Activated CD8-positive, alpha-beta memory T cell treated with anti-CD3 and anti-CD28 coated beads for 36 hours (primary cell): ENCODE results near the gene AP3D1. TPM values are rescaled to one million over a fixed set of nuclear protein-coding genes. Genes with fewer than 3 reads are reported as not detected.
"Not testable (repeated sequence)": the region's sequence is repeated elsewhere in the genome, so short reads cannot be mapped to it uniquely, and the experiment has no call there.

ENCODE experiments used
- CTCF ChIA-PET: fragments of 350-600 bp; sonication (Branson Sonifier 250); formaldehyde crosslinking; loops from one replicate; lab custom pipeline; 2021; ENCODE audit warnings: antibody characterized with exemption; lab: Charles Lee
- POLR2A ChIA-PET: fragments of 350-600 bp; sonication (Branson Sonifier 250); formaldehyde crosslinking; loops from one replicate; lab custom pipeline; 2021; ENCODE audit warnings: antibody characterized with exemption; lab: Charles Lee
- total RNA-seq, 2 experiments: library from RNA; stranded (reverse); gene quantifications; one replicate each; pipeline ENCODE4 v1.2.3, GENCODE V29; 2021

Gene AP3D1
- total RNA-seq: 100 to 1,000 TPM in 1 of 2 experiments, 10 to 100 TPM in 1; 94.2 to 103 TPM

DNA sequence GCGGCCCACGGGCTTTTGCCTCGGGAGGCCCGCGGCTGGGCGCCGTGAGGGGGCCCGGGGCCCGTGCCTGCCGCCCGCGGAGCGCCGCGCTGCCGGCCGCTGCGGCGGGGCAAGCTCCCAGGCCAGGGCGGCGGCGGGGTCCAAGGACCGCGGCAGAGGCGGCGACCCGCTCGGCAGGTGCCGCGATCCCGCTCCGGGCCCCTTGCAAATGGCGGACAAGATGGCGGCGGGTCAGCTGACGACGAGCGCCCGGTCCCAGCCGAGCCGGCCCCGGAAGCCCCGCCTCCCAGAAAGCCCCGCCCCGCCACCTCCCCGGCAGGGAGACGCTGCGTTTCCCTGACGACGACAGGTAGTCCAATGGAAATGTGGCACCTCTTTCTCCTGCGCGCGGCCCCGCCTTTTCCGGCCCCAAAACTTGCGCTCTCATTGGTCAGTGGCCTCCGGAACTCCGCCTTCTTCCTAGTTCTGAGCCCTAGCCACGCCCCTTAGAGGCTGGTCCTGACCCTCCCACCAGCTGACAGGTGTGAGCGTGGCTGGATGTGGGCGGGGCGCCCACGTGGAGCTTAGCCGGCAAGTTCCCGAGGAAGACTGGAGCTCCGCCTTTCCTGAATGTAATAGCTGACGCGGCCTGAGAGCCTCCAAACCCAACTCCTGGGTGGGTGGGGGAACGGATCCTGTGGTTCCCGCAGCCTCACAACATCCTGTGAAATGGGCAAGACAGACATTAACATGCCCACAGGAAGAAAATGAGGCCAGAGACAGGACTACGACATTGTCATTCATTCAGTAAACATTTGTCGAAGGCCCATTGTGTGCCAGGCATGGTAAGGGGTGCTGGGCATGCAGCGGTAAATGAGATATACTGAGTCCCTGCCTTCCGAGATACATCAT, at the start of gene AP3D1:
TSS of gene AP3D1 (minus strand) at position 228 of the 891 bp plus-strand sequence. CDS start 232 bp downstream, outside the sequence.
- CTCF ChIA-PET: interaction anchor here (1.0 to 1.5 kb wide), 2 partner anchors 71 to 460 kb away, joined by 3 to 4 read pairs; no protein-coding TSS in a partner anchor
- POLR2A ChIA-PET: interaction anchor here (0.5 to 0.8 kb wide), 2 partner anchors 119 to 285 kb away, joined by 3 read pairs; no protein-coding TSS in a partner anchor

DNA sequence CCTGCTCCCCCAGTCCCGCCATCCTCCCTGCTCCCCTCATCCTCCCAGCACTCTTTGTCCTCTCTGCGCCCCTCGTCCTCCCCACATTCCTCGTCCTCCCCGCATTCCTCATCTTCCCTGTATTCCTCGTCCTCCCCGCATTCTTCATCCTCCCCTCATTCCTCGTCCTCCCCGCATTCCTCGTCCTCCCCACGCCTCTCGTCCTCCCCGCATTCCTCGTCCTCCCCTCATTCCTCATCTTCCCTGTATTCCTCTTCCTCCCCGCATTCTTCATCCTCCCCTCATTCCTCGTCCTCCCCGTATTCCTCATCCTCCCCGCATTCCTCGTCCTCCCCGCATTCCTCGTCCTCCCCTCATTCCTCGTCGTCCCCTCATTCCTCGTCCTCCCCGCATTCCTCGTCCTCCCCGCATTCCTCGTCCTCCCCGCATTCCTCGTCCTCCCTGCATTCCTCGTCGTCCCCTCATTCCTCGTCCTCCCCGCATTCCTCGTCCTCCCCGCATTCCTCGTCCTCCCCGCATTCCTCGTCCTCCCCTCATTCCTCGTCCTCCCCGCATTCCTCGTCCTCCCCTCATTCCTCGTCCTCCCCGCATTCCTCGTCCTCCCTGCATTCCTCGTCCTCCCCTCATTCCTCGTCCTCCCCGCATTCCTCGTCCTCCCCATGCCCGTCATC, 49.4 kb upstream of the AP3D1 start:
- CTCF ChIA-PET, POLR2A ChIA-PET: not testable (repeated sequence)

DNA sequence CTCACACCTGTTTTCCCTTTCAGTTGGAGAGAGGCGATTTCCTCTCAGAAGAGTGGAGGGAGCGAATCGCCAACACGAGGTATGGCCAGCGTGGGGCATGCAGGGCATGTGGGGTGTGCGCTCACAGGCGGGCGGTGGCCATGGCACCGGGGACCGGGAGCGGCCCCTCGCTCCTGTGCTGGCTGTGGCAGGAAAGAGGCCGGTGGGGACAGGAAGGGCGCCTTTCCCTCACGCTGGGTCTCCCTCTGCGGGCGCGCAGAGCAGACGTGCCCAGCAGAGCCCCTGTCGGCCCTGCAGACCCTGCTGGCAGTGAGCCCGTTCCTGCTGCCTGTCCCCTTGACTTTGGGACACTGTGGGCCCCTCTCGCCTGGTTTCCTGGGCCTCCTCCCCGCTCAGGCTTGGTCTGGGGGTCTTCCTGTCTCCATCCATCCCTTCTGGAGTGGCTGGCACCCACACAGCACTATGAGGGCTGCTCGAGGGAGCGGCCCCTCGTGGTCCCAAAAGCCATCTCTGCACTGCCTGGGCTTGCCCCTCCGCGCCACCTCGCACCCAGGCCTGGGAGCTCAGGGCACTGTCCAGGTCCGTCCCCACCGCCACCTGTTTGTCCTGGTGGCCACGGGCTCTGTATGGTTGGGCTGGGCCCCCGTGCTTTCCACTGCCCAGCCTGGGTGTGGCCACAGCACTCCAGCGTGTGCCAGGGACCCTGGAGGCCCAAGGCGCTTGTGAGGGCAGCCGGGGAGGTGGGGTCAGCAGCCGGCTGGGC, 48.7 kb upstream of the AP3D1 start:
- ChIA-PET POLR2A (no interaction called here), CTCF (interaction anchor here (0.6 to 1.3 kb wide), 3 partner anchors 31 to 1629 kb away, joined by 3 read pairs; no protein-coding TSS in a partner anchor)

DNA sequence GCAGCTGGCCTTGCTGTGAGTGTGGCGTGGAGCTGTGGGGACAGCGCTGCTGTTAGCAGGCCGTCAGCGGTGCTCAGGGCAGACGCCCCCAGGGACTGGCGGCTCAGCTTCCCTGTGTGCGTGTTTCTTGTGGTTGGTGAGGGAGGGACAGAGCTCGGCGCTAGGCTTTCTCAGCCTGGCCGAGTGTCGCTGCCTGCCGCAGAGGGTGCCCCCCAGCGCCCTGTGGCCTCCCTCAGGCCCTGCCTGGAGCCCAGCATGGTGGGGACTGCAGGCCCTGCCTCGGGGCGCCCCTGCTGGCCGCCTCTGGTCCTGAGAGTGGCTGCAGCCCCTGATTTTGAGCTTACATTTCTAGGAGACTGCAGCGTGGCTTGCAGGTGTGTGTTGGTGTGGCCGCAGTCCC, 47.8 kb upstream of the AP3D1 start:
- CTCF ChIA-PET: interaction anchor here (0.6 to 1.5 kb wide), 4 partner anchors 28 to 1630 kb away, joined by 3 read pairs; no protein-coding TSS in a partner anchor
- POLR2A ChIA-PET: interaction anchor here (0.5 kb wide), 1 partner anchor 44 kb away, joined by 3 read pairs; no protein-coding TSS in a partner anchor

DNA sequence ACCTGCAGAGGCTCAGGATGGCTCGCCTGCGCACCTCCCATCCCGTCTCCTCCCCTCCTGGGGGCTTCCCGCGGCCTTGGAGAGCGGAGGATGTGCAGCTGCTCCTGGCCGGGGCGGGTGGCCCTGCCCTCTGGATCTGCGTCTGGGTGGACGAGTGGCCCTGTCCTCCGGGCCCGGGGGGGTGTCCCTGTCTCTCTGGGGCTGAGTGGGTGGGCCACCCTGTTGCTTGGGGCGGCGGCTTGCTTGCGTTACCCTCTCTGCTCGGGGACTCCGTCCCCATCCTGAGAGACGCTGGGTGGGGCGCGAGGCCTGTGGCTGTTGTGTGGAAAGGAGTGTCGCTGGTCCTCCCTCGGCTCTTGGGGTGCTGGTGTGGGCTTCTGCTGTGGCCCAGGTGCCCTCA, 47.0 kb upstream of the AP3D1 start:
- POLR2A ChIA-PET: no interaction called here

DNA sequence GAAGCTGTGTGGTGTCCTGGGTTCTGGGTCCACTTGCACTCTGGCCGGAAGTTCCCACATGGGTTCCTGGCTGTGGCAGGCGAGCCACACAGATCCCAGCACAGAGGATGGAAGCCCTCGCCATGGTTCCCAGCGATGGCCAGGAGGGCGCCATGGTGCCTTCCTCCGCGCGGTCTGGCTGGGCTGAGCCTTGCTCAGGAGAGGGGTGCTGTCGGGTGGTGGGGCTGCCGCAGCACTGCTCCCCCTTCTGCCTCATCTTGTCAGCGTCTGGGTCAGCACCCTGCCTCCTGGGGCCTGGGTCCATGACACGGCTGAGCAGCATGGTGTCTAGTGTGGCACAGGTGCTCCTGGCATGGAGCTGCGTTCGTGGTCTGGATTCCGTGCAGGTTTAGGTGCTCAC, 45.9 kb upstream of the AP3D1 start:
- POLR2A ChIA-PET: no interaction called here
- CTCF ChIA-PET: no interaction called here

More for the DNA sequence above, 47.0 kb upstream of the AP3D1 start:
- CTCF ChIA-PET: interaction anchor here (1.5 kb wide), 1 partner anchor 27 kb away, joined by 3 read pairs; no protein-coding TSS in a partner anchor

DNA sequence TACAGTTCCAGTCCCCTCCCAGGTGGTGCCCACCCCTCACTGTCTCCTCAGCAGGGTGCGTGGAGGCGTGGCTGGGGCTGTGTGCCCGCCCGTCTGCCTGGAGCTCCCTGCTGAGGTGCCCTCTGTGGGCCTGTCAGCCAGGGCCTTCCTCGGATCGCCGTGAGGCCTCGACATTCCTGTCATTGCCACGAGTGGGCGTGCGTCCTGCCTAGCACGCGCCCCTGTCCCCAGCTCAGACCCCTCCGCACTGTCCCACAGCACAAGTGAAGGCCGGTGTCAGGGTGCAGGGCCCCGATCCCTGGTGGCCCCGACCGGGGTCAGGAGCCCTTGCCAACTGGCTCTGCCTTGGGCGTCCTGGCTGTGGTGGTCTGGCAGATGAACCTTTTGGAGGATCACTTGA, 44.5 kb upstream of the AP3D1 start:
- POLR2A ChIA-PET: no interaction called here
- CTCF ChIA-PET: no interaction called here

DNA sequence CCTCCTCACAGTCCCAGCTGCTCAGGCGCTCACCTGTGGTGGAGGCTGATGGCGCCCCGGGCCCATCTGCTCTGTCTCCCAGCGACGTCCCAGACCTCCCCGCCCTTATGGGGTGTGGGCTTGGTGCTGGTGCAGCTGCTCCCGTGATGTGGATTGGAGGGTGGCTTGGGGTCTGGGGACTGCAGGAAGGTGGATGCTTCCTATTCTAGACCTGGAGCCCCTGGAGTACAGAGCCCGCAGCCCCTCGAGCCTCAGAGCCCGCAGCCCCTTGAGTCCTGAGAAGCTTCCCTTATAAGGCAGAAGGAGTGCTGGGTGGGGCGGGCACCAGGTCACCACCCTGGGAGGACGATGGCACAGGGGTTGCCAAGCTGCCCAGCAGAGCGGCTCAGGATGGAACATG, 44.0 kb upstream of the AP3D1 start:
- ChIA-PET POLR2A (no interaction called here), CTCF (no interaction called here)

DNA sequence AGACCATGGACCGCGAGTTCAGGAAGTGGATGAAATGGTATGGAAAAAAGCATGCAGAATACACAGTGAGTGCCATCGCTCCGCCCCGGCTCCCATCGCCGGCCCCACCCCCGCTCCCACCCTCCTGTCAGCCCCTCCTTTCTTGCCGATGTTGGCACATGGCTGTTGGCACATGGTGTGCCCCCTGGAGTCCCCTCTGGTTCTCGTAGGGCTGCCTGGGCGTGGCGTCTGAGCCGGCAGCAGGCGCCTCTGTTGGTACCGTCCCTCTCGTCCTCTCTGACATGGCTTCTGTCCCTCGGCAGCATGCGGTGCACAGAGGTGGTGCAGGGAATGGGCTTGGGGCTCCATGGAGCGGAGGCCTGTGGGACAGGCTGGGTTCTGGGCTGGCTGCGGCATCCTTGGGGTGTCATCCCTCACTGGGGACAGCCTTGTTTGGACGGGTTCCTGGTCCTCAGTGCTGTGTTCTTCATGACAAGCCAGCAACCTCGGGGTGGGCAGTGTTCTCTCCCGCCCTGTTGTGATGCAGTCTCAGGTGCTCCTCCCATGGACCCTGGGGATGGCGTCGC, 43.2 kb upstream of the AP3D1 start:
- ChIA-PET CTCF (no interaction called here), POLR2A (no interaction called here)

DNA sequence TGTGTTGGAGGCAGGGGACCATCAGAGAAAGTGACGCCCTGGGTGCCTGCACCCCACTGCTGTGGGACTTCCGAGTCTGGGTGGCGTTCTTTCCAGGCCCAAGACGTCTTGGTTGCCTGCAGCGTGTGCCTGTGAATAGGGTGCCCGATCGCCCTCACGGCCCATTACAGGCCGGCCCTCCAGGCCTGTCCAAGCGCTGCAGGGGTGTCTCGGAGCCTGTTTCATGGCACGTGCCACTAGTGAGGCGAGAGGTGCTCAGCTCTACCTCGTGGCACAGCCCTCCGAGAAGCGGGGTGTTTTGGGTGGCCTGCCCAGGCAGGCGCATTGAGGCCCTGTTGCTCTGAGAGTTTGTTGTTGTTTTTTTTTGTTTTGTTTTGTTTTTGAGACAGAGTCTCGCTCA, 42.4 kb upstream of the AP3D1 start:
- ChIA-PET POLR2A (no interaction called here), CTCF (no interaction called here)

DNA sequence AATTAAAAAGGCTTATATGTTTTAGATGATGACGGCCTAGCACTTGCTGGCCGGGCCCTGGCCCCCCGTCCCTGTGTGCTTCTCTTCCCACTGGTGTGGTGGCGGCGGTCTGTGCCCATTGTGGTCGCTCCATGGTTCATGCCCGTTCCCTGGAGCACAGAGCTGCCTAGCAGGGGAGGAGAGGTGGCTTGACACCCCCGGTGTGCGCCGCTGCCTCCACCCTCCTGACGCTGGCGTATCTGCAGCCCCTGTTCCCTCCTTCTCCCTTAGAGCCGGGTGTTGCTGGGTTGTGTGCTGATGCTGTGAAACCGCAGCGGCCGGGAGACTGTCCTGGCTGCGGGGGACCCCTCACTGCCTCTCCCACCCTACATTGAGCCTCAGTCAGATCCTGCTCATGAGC, 41.5 kb upstream of the AP3D1 start:
- CTCF ChIA-PET: no interaction called here

DNA sequence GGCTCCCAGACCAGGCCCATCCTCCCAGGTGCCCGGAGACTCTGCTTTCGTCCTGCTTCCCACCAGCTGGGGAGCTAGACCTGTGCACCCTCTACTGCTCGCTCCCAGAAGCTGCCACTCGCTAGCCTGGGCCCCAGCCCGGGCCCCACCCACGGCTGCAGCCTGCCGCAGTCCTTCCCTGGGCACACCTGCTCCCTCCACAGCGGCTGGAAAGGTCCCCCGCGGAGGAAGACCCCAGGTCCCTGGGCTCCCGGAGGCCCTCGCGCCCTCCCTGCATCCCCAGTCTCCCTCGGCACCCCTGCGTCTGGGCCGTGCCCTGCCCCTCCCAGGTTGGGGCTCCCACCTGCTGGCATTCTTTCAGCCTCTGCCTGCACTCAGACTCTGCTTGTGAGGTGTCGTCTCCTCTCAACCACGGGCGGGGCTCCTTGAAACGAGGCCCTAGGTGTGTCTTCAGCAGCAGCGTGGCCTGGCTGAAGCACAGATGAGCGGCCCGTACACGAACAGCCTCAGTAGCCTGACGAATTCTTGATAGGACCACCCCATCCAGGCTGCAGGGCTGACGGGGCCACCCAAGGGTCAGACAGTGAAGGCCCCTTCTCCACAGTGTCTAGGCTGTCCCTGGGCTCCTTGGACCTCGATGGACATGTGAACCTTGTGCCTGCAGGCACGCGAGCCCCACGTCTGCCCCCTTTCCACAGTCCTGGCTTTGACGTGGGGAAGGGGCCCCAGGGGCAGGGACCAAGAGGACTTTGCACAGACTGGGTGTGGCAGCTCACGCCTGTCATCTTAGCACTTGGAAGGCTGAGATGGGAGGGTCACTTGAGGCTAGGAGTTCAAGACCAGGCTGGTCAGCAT, 40.3 kb upstream of the AP3D1 start:
- CTCF ChIA-PET: no interaction called here
- POLR2A ChIA-PET: no interaction called here

More for the DNA sequence above, 41.5 kb upstream of the AP3D1 start:
- POLR2A ChIA-PET: no interaction called here

DNA sequence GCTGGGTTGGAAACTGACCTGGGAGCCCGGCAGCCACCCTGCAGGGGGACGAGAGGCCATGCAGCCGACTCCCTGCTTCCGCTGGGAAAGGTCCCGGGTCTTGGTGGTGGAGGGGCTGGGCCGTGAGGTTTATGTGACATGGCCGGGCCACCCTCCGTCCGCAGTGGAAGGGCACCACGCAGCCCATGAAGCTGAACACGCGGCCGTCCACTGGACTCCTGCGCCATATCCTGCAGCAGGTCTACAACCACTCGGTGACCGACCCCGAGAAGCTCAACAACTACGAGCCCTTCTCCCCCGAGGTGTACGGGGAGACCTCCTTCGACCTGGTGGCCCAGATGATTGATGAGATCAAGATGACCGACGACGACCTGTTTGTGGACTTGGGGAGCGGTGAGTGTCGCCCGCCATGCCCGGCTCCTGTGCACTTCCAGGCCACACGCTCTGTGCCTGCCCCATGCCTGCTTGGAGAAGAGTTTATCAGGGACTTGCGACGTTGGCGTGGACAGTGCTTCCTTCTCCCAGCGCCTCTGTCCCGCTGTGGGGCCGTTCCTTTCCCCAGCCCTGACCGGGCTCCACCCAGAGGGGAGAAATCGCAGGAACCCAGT, 39.6 kb upstream of the AP3D1 start:
- ChIA-PET POLR2A (no interaction called here), CTCF (no interaction called here)

DNA sequence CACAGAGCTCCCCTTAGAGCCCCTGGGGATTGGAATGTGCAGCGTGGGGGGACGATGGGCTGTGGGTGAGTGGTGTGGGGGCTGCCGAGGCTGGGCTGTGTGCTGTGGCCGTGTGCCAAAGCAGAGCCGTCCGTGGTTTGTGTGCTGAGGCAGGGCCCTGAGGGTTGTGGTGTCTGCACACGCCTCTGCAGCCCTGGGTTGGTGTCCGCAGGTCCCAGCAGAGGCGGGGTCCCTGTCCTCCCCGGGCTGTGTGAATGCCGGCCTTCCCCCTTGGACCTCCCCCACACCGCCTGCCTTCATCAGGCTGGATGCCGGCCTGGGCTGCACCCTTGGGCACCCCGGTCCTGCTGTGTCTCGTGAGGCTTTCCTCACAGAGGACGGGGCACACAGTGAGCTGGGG, 38.5 kb upstream of the AP3D1 start:
- ChIA-PET POLR2A (interaction anchor here (0.5 kb wide), 1 partner anchor 32 kb away, joined by 5 read pairs; no protein-coding TSS in a partner anchor), CTCF (no interaction called here)

DNA sequence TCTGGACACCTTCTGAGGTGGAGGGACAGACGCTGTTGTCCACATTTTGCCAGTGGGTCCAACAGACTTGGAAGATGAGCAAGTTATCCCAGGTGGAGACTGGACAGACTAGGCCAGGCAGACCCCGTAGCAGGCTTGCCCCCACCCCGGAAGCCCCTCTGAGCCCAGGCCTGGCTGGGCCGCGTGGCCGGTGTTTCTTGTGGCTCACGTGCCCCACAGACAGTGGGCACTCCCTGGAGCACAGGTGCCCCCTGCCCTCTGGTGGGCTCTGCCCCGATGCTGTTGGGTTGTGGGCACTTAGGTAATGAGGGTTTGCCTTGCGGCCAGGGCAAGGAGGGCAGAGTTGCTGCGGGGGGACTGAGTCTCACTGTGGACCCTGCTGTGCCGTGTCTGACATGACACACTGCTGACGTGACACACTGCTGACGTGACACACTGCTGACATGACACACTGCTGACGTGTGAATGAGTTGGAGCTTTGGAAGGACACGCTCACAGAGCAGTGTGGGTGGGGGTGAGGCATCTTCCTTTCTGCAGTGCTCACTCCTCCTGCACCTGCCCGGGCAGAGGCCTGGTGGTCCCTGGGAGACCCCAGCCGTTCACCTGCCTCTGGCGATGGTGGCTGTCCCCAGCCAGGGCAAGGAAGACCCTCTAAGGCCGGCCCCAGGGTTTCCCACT, 37.5 kb upstream of the AP3D1 start:
- POLR2A ChIA-PET: no interaction called here
- CTCF ChIA-PET: no interaction called here

DNA sequence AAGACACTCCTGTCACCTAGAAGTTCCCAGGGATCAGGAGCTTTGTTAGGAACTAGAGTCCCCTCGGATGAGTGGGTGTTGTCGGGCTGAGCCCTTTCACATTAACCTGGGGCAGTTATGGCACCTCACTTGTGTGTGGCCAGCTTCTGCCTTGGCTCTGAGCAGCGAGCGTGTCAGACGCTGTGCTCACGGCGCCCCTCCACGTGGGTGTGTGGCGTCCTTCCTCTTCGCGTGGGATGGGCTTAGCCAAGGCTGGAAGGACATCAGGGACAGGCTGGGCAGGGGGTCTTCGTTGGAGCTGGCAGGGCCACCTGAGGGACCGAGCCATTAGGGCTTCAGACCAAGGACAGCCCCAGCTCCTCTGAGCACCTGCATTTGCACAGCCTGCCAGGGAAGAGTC, 35.8 kb upstream of the AP3D1 start:
- POLR2A ChIA-PET: interaction anchor here (0.6 kb wide), 1 partner anchor 13 kb away, joined by 3 read pairs; no protein-coding TSS in a partner anchor
- CTCF ChIA-PET: interaction anchor here (0.7 kb wide), 1 partner anchor 16 kb away, joined by 3 read pairs; no protein-coding TSS in a partner anchor
